Adrenal gland (tissue), 5 donors: ENCODE results near the gene RNF166.

Source experiments
- CTCF ChIP-seq, 6 experiments: fragments of 450-650 bp in 4 of 6; fragments of 200-600 bp in 2 of 6; sonication (generic) in 1 of 6; IDR thresholded peaks; 1 replicate in 5 of 6; 2 replicates in 1 of 6; pipeline versions ENCODE4 v1.5.1 to v1.8.0; 2016 to 2021; ENCODE audit warnings: antibody characterized with exemption in 6 of 6, mild to moderate bottlenecking in 2 of 6, moderate library complexity in 1 of 6
- POLR2A ChIP-seq, 2 donors: fragments of 450-650 bp; IDR thresholded peaks; one replicate each; pipeline ENCODE4 v1.6.1; 2017; ENCODE audit warnings: antibody characterized with exemption in 2 of 2, mild to moderate bottlenecking in 2 of 2, moderate library complexity in 1 of 2
- donor health status: DM: no; HTN: no; CAD: no.

GRCh38 chr16:88732961-88733294 lies 26.7 kb upstream of the RNF166 start:
- TF ChIP-seq CTCF (IDR thresholded peaks at IDR 0.05) (no peak), POLR2A (IDR thresholded peaks at IDR 0.05) (no peak)
